HG03045 (cell line): ENCODE measurements around the gene TSC22D1.

Experiments
- ATAC-seq: cut with Tn5 transposase; IDR thresholded peaks from one replicate; pipeline ENCODE4 v1.9.1; 2021; ENCODE audit warnings: mild to moderate bottlenecking, moderate library complexity; ENCODE audit not compliant: unreplicated experiment

TSC22D1 gene

DNA sequence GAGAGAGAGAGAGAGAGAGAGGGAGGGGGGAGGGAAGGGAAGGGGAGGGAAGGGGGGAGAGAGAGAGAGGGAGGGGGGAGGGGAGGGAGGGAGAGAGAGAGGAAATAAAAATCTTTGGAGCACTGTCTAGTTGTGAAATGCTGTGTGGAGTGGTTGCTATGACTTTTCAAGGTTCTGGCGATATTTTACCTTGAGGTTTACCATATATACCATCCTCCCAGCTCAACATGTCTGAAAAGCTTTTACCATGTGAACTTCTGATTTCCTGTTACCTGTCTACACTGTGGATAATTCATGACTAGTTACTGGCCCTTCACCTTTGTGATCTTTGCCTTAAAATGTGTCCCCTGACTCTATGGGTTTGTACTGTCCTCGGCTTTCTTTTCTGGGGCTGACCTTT, 164.3 kb downstream of the TSC22D1 start:
- no peak for ATAC-seq

DNA sequence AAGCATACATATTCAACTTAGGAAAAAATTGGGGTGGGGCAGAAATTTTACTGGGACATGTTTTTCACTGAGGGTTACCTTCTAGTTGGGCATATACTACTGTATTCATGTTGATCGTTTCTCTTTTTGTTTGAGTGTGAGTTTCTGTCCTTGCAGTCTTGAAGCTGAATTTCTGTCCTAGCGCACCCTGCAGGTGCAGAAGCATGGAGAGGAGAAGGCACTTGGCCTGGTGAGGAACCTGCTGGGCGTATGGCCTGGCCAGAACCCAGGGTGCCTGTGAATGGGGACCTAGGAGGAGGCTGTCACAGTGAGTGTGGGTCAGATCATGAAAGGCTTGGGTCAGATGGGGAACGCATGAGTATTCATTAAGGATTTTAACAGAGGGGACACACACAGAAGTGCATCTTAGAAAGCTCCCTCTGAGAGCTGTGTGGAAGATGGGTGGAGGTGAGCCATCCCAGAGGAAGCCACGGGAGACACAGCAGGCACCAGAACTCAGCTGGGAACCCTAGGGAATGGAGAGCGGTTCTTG, 165.7 kb downstream of the TSC22D1 start:
- no peak for ATAC-seq

DNA sequence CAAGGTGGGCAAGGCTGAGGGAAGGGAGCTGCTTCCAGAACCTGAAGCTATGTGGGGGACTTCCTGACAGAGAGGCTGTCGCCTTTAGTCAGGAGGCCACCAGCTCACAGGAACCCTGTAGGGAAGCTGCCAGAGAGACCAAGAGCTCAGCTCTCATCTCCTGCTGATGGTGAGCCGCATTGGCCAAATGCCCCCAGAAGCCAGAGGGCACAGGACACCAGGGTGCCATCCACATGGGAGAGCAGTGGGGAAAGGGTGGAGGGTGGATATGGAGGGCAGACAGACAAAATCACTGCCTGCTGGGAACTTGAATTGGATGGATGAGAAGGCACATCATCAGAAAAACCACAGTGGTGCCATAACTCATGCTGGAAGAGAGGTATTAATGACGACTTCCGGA, 166.5 kb downstream of the TSC22D1 start:
- no peak for ATAC-seq

DNA sequence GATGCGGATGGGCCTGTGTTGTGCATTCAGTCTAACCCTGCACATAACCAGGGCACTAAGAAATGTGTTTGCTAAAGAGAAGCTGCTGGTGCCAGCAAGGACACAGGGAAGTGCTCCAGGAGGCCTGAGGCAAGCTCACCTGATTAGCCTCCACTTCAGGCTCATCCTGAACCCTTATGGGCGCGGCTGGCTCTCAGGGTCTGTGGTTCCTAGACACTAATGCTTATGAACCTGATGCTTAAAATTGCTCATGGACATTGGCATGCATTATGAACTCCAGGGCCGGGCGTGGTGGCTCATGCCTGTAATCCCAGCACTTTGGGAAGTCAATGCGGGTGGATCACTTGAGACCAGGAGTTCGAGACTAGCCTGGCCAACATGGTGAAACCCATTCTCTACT, 168.2 kb downstream of the TSC22D1 start:
- ATAC-seq, result no peak

DNA sequence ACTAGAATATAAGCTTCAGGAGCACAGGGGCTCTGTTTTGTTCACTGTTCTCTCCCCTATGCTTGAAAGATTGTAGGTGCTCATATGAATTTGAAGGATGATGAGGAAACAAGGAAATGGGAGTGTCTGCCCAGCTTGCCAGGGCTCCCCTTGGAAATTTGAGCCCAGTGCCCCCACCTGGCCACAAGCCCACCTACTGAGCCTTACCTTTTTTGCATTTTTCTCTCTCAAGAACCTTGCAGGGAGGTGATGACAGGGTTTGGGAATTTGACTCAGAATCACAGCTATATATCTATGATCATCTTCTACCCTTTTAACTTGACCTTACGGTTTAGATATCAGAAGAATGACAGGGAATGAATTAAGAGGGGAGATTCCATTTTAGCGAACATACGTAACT, 168.8 kb downstream of the TSC22D1 start:
- ATAC-seq, result no peak

DNA sequence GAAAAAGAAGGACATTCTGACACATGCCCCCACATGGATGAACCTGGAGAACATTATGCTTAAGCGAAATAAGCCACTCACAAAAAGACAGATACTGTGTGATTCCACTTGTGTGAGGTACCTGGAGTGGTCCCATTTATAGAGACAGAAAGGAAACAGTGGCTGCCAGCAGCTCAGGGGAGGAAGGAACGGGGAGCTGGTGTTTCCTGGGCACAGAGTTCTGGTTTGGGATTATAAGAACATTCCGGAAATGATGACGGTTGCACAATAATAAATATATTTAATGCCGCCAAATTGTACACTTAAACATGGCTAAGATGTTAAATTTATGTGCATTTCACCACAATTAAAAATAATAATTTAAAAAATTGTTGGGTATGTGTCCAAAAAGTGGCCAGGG, 169.5 kb downstream of the TSC22D1 start:
- ATAC-seq, result no peak

DNA sequence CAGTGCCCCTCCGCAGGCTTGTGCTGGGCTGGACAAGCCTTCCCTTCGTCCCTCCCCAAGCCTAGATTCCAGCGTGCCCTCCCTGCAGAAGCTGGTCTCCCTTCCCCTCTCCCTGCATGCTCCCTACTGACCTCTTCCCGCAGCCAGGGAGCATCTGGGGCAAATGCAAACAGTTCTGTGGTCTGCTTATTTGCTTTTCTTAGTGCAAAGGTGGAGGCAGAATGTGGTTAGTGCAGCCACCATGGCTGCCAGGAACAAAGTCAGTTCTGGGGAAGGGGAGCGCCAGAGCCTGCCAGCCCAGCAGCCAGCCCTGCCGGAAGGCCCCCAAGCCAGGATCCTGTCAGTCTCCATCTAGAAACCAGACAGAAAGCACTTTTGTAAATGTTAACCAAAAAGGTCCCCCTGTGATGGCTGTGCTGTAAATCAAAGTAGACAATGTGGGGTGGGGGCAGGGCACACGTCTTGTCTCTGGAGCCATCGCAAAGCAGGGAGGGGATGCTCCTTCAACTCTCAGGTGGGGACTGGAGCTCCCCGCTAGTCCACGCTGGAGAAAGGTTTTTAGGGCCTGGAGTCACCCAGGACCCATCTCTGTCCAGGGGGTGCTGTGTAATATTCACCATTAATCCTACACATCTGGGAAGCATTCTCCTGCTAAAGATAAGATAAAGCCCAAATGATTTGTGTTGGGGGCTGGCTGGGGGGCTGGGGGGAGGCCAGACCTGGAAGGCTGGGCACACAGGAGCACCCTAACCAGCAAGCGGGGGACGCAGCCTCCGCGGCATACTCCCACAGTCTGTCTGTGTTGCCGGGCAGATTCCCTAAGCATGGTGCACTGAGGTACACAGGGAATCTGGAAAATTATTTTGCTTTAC, 171.6 kb downstream of the TSC22D1 start:
- ATAC-seq, result no peak

DNA sequence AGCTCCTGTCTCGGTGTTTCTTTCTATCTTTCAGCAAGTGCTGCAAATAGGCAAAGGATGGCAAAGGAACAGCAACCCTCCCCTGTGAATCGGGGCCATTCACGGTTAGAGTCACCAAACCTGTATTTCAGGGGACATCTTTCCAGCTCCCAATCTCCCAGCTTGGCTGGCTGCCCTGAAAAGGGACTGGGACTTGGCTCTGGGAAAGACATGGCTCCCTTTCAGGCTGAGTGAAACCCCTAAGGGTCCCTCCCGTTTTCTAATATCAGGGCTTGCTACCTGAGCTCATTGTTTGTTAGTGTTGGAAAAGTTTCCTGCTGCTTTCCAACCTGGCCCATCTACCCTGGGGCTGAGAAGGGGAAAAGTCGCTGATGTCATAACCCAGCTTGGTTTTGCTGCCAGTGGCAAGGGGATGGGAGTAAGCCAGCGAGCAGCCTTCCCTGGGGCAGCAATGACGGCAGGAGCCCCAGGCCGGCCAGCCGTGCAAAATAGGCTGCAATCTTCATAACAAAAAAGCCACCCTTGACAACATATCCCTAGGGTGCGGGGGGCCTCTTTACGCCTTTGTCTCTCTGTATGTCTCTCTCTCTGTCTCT, 172.6 kb downstream of the TSC22D1 start:
- ATAC-seq, result no peak

DNA sequence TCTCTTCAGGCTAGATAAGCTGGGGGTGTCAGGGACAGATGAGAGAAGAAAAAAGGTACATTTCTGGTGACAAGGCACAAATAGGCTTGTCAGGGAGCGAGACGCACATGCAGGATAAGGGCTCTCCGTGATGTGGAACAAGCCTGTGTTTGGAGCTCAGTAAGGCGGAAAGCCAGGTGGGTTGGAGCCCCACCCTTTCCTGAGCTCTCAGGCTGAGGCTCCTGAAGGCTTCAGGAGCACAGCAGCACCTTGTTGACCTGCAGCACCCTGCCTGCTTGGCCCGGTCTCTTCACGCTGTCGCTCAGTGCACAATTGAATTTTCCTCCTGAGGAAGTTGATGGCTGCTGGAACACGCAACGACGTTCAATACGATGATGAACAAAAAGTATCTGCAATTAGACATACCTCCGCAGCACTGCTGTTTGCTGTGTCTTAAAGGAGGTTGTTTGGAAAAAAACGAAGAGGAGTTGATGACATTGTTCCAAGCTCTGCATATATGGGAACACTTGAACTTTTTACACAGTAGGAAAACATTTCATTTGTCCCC, 173.2 kb downstream of the TSC22D1 start:
- no peak for ATAC-seq

DNA sequence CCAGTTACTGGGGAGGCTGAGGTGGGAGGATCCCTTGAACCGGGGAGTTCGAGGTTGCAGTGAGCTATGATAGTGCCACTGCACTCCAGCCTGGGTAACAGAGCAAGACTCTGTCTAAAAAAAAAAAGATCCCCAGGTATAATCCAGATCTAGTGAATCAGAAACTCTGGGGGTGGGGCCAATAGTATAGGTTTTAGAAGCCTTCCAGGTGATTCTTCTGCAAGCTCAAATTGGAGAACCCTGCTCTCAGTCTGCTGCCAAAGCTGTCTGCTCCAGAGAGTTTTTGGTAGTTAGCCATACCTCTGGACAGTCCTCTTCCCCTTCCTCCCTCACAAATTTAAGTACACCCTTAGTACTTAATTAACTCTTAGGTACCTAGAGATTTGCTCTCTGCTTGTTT, 174.6 kb downstream of the TSC22D1 start:
- ATAC-seq, result no peak

DNA sequence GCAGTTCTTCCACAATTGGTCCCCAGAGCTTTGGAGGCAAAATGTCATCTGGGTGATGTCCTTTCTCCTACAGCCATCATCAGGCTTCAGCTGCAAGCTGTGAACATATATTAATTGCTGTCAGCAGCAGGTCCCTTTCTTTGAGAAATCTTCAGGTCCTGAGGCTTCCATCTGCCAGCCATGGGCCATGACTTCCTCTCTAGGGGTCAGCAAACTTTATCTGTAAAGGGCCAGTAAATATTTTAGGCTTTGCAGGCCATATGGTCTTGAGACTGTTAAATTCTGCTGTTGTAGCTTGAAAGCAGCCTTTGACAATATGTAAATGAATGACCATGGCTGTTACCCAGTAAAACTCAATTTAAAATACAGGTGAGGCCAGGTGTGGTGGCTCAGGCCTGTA, 175.4 kb downstream of the TSC22D1 start:
- no peak for ATAC-seq

DNA sequence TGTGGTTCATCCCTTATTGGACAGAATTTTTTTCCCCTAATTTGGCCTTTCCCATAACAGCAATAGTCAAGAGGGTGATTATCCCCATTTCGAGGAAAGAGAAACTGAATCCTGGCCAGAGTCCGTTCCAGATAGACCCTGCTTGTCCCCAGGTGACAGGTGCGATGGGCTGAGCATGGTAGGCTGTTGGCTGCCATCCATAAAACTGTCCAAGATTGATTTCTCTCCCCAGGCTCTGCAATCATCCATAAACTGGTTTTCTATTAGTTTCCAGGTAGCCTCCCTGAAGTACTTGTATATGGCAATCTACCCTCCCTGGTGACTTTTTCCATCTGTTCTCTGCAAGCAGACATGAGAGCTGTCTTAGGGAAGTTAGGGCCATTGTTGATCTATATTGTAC, 177.1 kb downstream of the TSC22D1 start:
- no peak for ATAC-seq

DNA sequence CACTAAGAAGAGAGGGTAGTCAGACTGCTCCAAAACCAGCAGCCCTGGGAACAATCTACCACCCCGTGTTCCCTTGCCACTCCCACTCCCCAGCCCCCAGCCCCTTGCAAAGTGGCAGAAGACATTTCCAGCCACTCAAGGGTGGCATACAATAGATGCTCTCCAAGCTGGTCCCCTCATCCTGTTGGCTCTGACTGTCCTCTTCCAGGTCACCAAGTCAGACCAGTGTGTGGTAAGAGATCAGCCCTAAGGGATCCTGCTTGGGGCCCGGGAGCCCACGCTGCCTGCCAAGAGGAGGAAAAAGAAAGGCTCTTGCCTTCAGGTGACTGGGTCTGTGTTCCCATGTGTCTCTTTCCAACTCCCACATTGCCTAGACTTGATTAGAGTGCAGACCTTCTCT, 177.5 kb downstream of the TSC22D1 start:
- no peak for ATAC-seq

DNA sequence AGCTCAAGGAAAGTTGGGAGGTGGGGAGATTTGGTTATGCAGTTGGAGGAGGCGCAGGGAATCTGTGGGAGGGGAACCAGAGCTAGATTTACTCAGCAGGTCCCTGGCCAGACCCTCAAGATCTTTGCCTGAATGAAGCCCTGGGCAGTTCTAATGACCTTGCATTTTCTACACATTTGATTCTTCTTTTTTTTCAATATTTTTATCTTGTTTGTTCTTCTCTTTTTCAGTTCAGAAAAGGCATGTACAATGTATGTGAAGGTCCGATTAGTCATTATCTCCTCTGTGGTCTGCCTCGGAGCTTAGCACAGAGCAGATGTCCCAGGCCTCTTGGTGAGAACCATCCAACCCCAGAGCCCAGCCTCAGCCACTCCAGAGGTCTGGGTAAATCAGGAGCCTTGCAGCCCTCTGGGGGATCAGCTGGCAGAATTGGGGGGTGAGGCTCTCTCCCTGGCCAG, 178.3 kb downstream of the TSC22D1 start:
- ATAC-seq, result no peak

DNA sequence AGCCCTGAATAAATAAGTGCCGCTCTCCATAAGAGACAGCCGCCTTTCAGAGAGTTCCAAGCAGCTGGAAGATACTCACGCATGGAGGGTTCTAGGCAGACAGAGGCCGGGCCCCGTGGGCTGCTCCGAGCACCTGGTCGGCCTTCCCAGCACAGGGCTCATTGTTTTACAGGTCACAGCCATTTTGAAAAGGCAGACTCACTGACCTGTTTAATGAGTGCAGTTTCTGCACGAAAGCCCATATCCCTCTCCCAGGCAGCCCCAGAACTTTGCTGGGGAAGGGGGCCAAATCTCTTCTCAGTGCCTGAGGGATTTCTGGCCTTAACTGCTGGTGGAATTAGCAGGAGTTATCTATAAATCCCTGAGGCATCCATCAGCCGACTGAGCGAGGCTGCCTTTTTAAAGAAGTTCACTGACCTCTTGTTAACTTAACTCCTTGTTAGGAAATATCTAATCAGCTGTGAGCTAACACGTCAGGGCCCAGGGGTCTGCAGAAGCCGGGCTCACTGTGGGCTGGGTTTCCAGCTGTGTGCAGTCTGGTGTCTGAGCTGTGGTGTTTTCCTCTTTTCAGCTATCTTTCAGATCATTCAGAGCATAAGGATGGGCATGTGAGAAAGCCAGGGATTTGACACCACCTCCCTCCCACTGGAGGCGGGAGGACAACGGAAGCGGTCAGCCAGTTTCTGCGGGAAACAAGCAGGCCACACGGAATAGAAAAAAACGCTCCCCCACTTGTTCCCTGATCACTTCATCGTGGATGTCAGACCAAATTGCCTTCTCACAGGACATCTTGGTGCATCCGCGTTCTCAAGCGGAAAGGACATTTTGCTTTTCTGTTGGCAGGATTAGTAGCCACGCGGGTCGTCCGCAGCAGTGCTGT, 179.2 kb downstream of the TSC22D1 start:
- no peak for ATAC-seq

DNA sequence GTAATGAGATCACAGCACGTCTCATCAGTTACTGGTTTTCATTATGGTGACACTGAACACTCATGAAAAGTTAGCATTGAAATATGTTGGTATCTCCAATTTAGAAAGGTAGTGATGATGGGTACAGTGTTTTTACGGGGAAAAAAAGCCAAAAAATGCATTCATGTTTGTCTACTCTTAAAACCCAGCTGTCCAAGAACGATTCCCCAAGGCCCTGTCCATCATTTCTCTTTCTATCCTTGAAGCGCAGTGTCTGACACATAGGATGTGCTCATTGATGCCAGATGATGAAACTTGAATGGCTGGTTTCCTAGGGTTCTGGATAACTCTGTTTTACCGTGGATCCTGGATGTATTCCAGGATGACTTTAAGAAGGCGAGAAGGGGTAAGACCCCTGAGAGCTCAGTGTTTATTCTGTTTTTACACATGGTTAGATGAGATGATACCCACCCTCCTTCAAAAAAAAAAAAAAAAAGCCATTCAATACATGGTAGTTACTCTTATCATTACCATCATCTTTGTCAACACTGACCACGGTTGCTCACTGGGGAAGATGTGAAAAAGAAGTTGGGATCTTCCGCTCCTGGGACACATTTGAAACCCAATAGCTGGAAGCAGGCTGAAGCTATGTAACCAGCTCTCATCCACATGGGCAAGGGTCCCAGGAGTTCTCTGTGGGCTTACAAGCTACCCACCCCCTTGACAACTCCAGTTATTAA, 180.0 kb downstream of the TSC22D1 start:
- ATAC-seq, result no peak

DNA sequence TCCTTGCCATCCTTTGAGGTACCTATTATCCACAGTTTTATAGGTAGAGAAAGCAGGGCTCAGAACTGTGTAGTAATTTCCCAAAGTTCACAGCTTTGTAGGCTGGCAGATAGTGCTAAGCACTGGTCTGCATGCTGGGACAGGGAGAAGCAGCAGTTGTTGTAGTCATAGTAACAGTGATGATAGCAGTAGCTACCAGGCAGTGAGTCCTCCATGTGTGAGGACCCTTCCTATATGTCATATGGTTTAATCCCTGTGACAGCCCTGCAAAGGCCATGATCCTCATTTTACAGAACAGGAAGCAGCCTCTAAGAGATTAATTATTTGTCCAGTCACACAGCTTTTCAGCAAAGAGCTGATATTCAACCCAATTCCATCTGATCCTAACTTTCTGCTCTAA, 181.5 kb downstream of the TSC22D1 start:
- no peak for ATAC-seq

DNA sequence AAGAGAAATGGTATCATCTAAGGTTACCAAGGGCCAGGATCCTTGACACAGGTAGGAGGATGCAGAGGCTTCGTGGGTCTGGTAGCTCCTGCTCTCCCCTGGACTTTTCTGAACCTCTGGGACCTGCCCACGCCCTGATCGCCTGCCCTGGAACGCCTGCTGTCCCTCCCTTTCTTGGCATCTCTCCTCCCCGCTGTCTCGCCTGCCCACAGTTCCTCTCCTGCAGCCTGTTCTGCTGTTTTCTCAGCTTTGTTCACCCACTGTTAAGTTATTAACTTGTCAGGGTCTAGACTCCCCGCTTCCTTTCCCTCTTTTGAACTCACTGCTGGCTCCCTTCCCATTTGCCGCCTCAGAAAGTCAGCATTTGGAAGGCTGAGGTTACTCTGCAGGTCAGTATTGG, 182.7 kb downstream of the TSC22D1 start:
- no peak for ATAC-seq

DNA sequence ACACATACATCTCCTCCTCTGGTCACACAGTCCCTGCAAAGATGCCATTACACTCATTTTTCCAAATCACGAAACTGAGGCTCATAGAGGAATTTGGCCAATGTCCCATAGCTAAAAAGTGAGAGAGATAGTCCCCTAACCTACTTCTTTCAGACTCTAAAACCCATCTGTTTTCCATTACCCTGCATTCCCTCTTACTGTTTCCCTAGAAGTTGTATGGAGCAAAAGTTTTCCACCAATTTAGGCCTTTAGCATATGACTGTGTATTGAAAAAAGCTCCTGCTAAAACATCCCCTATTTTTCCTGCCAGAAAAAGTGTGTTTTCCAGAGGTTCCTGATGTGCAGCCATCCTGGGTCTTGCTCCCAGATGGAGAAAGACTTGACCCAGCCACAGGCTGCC, 186.3 kb downstream of the TSC22D1 start:
- no peak for ATAC-seq

DNA sequence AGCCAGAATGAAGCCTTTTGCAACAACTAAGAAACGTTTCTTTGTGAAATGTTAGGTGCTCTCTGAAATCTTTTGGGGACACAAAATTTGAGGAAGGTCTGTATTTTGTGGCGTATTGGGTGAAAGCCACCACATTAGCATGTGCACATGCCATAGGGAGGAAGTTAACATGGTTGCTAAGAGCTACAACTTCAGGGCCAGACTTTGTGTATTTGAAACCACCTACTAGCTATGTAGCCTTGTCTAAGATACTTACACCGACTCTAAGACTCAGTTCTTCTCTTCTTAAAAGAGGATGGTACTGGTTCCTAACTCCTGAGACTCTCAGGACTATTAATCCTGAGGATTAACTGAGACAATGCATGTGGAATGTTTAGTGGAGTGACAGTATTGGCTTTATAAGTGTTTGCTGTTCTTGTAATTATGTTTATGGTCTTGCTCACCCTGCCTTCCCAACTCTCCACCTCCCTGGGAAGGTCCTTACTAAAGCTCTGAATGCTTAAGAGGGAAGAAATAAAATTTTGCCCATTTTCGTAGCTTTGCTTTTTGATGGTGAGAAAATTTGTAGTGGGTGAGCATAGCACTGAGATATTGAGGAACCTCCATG, 187.0 kb downstream of the TSC22D1 start:
- no peak for ATAC-seq
